Activated CD8-positive, alpha-beta T cell treated with anti-CD3 and anti-CD28 coated beads, Interleukin-2, amount 10 ng/mL, durations not matched to agents 7 days and 5 days (primary cell): Measurements from ENCODE around the gene E2F3. TPM values are rescaled to one million over a fixed set of nuclear protein-coding genes. Genes with fewer than 3 reads are reported as not detected.

ENCODE experiments used
- ATAC-seq: fragments of 150-1000 bp; cut with Tn5 transposase; one replicate; pipeline ENCODE4 v1.10.0; 2021; ENCODE audit warnings: moderate library complexity
- CTCF ChIA-PET: fragments of 350-600 bp; sonication (Branson Sonifier 250); formaldehyde crosslinking; loops from one replicate; lab custom pipeline; 2021; ENCODE audit warnings: antibody characterized with exemption; lab: Charles Lee
- POLR2A ChIA-PET: fragments of 350-600 bp; sonication (Branson Sonifier 250); formaldehyde crosslinking; loops from one replicate; lab custom pipeline; 2021; ENCODE audit warnings: antibody characterized with exemption; lab: Charles Lee
- DNase-seq: peaks from one replicate; pipeline ENCODE4 v3.0.0-alpha.2; 2020
- H3K27ac Mint-ChIP-seq: one replicate; pipeline ENCODE4 v1.8.0; 2021; ENCODE audit warnings: mild to moderate bottlenecking, mixed read lengths
- H3K27me3 Mint-ChIP-seq: one replicate; pipeline ENCODE4 v1.8.0; 2021; ENCODE audit warnings: low read depth, mixed read lengths
- H3K36me3 Mint-ChIP-seq: one replicate; pipeline ENCODE4 v1.8.0; 2021; ENCODE audit warnings: low read depth, mixed read lengths
- H3K4me1 Mint-ChIP-seq: one replicate; pipeline ENCODE4 v1.8.0; 2021; ENCODE audit warnings: low read depth, mixed read lengths
- H3K4me3 Mint-ChIP-seq: one replicate; pipeline ENCODE4 v1.8.0; 2021; ENCODE audit warnings: mild to moderate bottlenecking, mixed read lengths
- H3K9me3 Mint-ChIP-seq: one replicate; pipeline ENCODE4 v1.8.0; 2022; ENCODE audit warnings: mixed read lengths; ENCODE audit not compliant: insufficient read depth
- total RNA-seq, 2 experiments: library from RNA; stranded (reverse); gene quantifications; one replicate each; pipeline ENCODE4 v1.2.3, GENCODE V29; 2021

E2F3 gene
- total RNA-seq, 2 experiments from 2014 or later, result 26.7 to 27.4 TPM

DNA sequence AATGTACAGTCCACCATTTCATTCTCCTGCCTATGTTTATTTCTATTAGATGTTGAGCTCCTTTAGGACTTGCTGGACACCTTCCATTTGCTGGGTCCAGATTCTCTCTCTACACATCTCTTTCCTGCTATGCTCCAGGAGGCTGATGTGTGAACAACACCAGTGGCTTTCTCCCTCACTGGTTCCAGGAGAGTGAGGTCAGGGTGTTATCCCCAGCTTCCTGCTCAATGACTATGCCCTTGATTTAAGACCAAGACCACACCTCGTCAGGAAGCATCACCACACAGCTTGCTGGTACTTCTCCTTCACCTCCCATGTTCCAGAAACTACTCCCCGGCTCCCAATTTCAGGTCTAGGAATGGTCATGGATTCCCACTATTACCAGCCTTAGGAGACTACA, 31.3 kb upstream of the E2F3 start:
- no peaks in the 10 kb centered on the region for H3K9me3 Mint-ChIP-seq
- DNase-seq (peak; percentile 21), ATAC-seq (no peak)
- H3K4me1 Mint-ChIP-seq, result peaks cover 56% of the 10 kb centered on the region
- H3K27ac Mint-ChIP-seq, result peak overlapping the region; percentile 51
- peaks cover 15% of the 10 kb centered on the region for H3K36me3 Mint-ChIP-seq
- POLR2A ChIA-PET, result interaction anchor here (1.0 to 6.4 kb wide), 4 partner anchors 8 to 50 kb away, joined by 3 to 110 read pairs (median 23); no protein-coding TSS in a partner anchor
- CTCF ChIA-PET, result interaction anchor here (0.9 to 2.2 kb wide), 3 partner anchors 29 to 43 kb away, joined by 3 to 9 read pairs (median 4); no protein-coding TSS in a partner anchor
- H3K4me3 Mint-ChIP-seq, result no peak overlapping the region
- H3K27me3 Mint-ChIP-seq, result no peaks in the 10 kb centered on the region

DNA sequence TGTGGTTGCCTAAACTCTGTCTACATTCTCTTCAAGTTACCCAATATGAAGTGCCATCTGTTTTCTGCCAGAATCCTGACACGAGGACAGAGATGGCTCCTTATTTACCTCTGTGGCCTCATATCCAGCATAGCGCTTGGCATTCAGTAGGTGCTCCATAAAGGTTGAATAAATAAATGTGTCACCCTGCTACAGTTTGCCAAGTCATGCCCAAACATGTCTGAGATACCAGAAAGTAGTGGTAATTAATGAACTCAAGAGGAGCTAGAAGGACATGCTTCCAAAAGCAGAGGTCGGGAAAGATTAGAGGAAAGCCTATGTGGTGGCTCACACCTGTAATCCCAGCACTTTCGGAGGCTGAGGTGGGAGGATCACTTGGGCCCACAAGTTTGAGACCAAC, 30.9 kb upstream of the E2F3 start:
- ChIA-PET CTCF (interaction anchor here (0.9 to 2.2 kb wide), 3 partner anchors 29 to 43 kb away, joined by 3 to 9 read pairs (median 4); no protein-coding TSS in a partner anchor), POLR2A (interaction anchor here (6.4 kb wide), 1 partner anchor 51 kb away, joined by 110 read pairs; no protein-coding TSS in a partner anchor)
- Mint-ChIP-seq H3K4me3 (no peak overlapping the region), H3K36me3 (peaks cover 15% of the 10 kb centered on the region), H3K27me3 (no peaks in the 10 kb centered on the region), H3K27ac (no peak overlapping the region), H3K9me3 (no peaks in the 10 kb centered on the region), H3K4me1 (peaks cover 52% of the 10 kb centered on the region)
- no peak for ATAC-seq
- DNase-seq, result no peak

DNA sequence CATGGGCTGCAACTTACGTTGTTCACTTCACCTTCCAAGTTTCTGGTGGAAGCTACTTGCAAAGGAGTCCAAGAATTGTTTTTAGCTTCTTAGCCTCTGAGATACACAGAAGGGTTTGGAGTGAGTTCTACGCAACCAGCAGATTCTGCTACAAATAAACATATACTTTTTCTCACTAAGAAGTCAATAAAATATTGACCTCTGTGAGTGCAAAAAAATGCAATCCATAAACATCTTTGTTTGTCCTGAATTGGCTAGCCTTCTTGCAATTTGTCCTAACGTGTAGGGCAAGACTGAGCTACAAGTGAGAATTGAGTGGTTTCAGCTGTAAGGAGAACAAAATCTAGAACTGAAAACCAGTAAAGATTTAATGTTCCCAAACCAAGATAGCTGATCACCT, 26.2 kb upstream of the E2F3 start:
- H3K27me3 Mint-ChIP-seq, result no peaks in the 10 kb centered on the region
- POLR2A ChIA-PET, result interaction anchor here (1.1 to 6.2 kb wide), 4 partner anchors 9 to 55 kb away, joined by 3 to 34 read pairs (median 6); partner anchors contain the start of gene E2F3
- no peak for ATAC-seq
- CTCF ChIA-PET, result interaction anchor here (1.7 to 4.7 kb wide), 3 partner anchors 8 to 29 kb away, joined by 6 to 22 read pairs (median 8); no protein-coding TSS in a partner anchor
- H3K27ac Mint-ChIP-seq, result no peak overlapping the region
- no peaks in the 10 kb centered on the region for H3K9me3 Mint-ChIP-seq
- peaks cover 6% of the 10 kb centered on the region for H3K36me3 Mint-ChIP-seq
- H3K4me1 Mint-ChIP-seq, result peaks cover 28% of the 10 kb centered on the region
- no peak overlapping the region for H3K4me3 Mint-ChIP-seq
- DNase-seq, result no peak

DNA sequence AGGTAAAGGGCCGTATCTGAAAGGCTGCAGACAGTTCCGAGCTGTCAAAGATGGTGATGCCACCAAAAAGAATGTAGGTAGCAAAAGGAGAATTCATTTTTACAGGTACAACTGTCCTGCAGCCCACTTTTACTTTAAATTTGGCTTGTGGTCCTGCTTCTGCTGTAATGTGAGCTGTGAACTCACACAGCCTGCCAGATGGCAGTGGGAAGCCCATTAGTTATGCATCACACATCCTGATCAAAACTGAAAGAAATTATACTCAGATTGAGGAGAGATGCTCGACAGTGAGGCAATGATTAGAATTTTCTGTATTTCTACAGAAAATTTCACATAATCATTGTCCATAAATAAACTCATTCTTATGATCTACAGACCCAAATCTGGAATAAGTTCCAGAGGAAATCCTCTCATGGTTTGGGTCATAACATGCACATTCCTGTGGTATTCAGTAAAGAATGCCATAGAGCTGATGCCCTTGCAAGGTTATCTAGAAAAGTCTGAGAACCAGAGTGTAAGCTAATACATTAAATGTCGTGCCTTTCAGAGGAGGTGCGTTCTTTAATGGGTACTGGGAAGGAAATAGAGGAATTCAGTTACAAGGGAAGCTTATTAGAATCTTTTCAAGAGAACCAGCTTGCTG, 23.9 kb upstream of the E2F3 start:
- ChIA-PET POLR2A (interaction anchor here (0.6 to 6.2 kb wide), 4 partner anchors 11 to 1285 kb away, joined by 3 to 34 read pairs (median 6); no protein-coding TSS in a partner anchor), CTCF (interaction anchor here (1.0 to 4.7 kb wide), 6 partner anchors 10 to 58 kb away, joined by 3 to 22 read pairs (median 4); no protein-coding TSS in a partner anchor)
- peaks cover 22% of the 10 kb centered on the region for H3K4me1 Mint-ChIP-seq
- H3K4me3 Mint-ChIP-seq, result no peak overlapping the region
- ATAC-seq (no peak), DNase-seq (no peak)
- no peaks in the 10 kb centered on the region for H3K9me3 Mint-ChIP-seq
- H3K27ac Mint-ChIP-seq, result no peak overlapping the region
- H3K36me3 Mint-ChIP-seq, result no peaks in the 10 kb centered on the region
- H3K27me3 Mint-ChIP-seq, result no peaks in the 10 kb centered on the region

DNA sequence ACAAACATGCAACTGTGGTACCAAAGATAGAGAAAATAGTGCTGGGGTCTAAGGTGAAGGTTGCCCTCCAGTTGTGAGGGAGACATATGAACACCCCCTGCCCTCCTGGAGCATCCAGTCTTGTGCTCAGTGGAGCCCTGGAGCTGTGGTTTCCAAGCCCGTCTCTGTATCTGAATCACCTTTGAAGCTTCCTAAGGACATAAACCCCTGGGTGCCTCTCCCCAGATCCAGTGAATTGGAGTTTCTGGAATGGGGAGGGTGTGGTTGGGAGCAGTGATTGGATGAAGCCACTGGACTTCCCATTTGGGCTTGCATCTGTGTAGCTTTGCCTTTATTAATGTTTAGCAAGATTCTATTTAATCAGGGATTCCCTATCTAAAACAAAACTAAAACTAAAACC, 22.4 kb upstream of the E2F3 start:
- DNase-seq, result no peak
- ChIA-PET POLR2A (interaction anchor here (0.7 to 6.2 kb wide), 3 partner anchors 9 to 59 kb away, joined by 3 to 34 read pairs (median 8); no protein-coding TSS in a partner anchor), CTCF (interaction anchor here (1.3 to 4.7 kb wide), 4 partner anchors 9 to 60 kb away, joined by 3 to 22 read pairs (median 8); no protein-coding TSS in a partner anchor)
- no peak overlapping the region for H3K4me3 Mint-ChIP-seq
- no peaks in the 10 kb centered on the region for H3K36me3 Mint-ChIP-seq
- H3K27me3 Mint-ChIP-seq, result no peaks in the 10 kb centered on the region
- H3K4me1 Mint-ChIP-seq, result peaks cover 22% of the 10 kb centered on the region
- no peak for ATAC-seq
- no peaks in the 10 kb centered on the region for H3K9me3 Mint-ChIP-seq
- no peak overlapping the region for H3K27ac Mint-ChIP-seq

DNA sequence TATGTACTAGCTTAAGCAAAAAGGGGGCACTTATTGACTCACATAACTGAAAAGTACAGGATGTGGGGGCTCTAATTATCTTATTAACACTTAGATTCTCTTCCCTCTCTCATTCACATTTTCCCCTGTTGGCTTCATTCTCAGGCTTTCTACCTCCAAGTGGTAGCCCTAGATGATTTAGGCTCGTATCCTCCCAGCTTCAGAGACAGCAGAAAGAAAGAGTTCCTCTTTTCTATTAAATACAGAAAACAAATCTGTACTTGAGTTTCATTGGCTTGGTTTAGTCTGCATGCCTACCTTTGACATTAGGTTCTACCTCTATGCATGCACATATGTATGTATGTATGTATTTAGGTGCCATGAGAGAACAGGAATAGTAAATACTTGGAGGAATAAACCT, 15.5 kb upstream of the E2F3 start:
- POLR2A ChIA-PET, result interaction anchor here (1.1 kb wide), 1 partner anchor 18 kb away, joined by 3 read pairs; no protein-coding TSS in a partner anchor

DNA sequence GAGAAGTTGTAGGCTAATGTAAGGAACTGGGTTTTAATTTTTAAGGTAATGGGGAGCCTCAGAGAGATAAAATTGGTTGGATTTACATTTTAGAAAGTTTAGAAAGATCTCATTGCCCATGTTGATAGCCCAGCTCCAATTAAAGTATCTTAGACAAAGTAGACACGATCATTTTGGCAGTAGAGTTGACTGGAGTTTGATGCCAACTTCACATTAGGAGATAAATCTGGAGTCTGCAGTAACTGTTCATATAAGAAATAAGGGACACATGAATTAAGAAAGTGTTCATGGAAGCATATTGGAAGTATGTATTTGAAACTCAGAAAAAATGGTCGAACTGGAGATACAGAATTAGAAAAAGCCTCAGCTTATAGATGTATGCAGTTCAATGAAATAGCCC, 12.6 kb upstream of the E2F3 start:
- ChIA-PET POLR2A (interaction anchor here (2.9 kb wide), 1 partner anchor 69 kb away, joined by 9 read pairs; no protein-coding TSS in a partner anchor), CTCF (interaction anchor here (1.6 kb wide), 1 partner anchor 11 kb away, joined by 9 read pairs; no protein-coding TSS in a partner anchor)
- no peak overlapping the region for H3K27ac Mint-ChIP-seq
- no peak for DNase-seq
- no peak for ATAC-seq
- no peaks in the 10 kb centered on the region for H3K27me3 Mint-ChIP-seq
- H3K4me1 Mint-ChIP-seq, result no peaks in the 10 kb centered on the region
- no peaks in the 10 kb centered on the region for H3K36me3 Mint-ChIP-seq
- H3K4me3 Mint-ChIP-seq, result no peak overlapping the region
- H3K9me3 Mint-ChIP-seq, result peaks cover 6% of the 10 kb centered on the region

More for the DNA sequence above, 15.5 kb upstream of the E2F3 start:
- no peak overlapping the region for H3K4me3 Mint-ChIP-seq
- H3K9me3 Mint-ChIP-seq, result peaks cover 6% of the 10 kb centered on the region
- CTCF ChIA-PET, result interaction anchor here (1.4 kb wide), 1 partner anchor 19 kb away, joined by 4 read pairs; no protein-coding TSS in a partner anchor
- H3K27me3 Mint-ChIP-seq, result no peaks in the 10 kb centered on the region
- ATAC-seq, result no peak
- no peaks in the 10 kb centered on the region for H3K4me1 Mint-ChIP-seq
- no peak overlapping the region for H3K27ac Mint-ChIP-seq
- no peaks in the 10 kb centered on the region for H3K36me3 Mint-ChIP-seq
- no peak for DNase-seq

DNA sequence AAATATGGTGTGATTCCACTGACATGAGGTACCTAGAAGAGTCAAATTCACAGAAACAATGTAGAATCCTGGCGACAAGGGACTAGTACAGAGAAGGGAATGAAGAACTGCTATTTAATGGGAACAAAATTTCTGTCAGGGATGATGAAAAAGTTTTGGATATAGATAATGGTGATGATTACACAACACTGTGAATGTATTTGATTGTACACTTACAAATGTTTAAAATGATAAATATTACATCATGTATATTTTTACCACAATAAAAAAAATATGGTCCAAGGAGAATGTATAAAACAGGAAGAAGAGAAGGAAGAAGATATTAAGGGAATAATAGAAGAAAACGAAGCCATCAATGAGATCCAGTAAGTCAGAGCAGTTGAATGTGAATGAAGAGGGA, 8.4 kb upstream of the E2F3 start:
- Mint-ChIP-seq H3K27ac (no peak overlapping the region), H3K27me3 (no peaks in the 10 kb centered on the region), H3K4me1 (peaks cover 3% of the 10 kb centered on the region), H3K9me3 (peaks cover 6% of the 10 kb centered on the region), H3K36me3 (peaks cover 2% of the 10 kb centered on the region), H3K4me3 (no peak overlapping the region)
- no peak for ATAC-seq
- ChIA-PET POLR2A (no interaction called here), CTCF (interaction anchor here (1.3 kb wide), 1 partner anchor 73 kb away, joined by 3 read pairs; no protein-coding TSS in a partner anchor)
- DNase-seq, result no peak

DNA sequence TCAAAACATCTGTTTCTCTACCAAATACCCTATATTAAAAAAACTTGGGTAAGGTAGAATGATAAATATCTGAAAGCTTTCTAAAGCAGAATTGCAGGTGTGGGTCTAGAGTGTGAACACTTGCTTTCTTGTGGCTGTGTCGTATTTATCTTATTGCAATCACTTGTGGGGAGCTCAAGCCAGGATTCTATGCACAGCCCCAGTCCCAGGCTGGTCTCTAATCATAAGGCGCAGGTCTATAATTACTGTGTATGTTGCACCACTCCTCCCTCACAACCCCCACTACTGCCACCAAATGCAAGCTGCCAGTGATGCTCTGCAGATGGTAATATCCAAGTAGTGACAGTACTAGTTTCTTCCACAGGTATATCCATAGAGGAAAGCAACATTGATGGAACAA, 2.2 kb upstream of the E2F3 start:
- Mint-ChIP-seq H3K4me3 (no peak overlapping the region), H3K4me1 (peaks cover 26% of the 10 kb centered on the region), H3K36me3 (peaks cover 10% of the 10 kb centered on the region), H3K27me3 (no peaks in the 10 kb centered on the region), H3K9me3 (no peaks in the 10 kb centered on the region), H3K27ac (peak overlapping the region; percentile 11)
- DNase-seq, result no peak
- no peak for ATAC-seq
- CTCF ChIA-PET, result interaction anchor here (1.0 to 3.0 kb wide), 9 partner anchors 10 to 273 kb away, joined by 3 to 10 read pairs (median 4); no protein-coding TSS in a partner anchor
- POLR2A ChIA-PET, result interaction anchor here (1.7 to 5.7 kb wide), 2 partner anchors 34 to 80 kb away, joined by 5 to 89 read pairs; no protein-coding TSS in a partner anchor

DNA sequence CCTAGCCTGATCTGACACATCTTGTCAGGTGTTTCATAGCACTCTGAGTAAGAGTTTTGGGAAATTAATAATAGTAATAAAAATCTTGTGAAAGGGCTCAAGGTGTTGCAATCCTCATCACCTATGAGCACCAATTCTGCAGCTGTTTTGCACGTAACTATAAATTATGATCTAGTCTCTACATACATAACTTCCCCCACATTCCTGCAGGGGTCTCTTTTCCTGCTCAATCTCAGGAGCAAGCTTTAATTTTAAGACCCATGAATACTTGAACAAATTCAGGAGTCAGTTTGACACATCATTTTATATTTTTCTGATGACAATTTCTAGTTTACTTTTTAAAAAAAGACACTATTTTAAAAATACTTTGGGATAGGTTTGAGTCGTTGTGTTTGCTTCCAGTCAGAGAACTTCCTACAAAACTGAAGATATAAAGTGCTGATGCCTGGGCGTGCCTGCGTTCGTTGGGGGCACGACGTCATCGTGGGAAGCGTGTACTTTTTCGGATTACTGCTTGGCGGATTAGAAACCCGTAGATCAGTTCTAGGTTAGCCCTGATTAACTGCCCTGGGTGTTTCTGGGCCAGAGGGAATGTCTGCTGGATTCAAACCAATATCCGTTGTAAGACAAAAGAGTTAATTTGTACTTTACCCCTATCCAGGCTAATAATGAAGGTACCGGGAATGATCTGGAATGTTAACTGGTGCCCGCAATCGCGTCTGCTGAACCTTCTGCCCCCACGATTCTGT, 1.0 kb upstream of the E2F3 start:
- Mint-ChIP-seq H3K9me3 (no peaks in the 10 kb centered on the region), H3K27me3 (no peaks in the 10 kb centered on the region), H3K4me1 (peaks cover 32% of the 10 kb centered on the region), H3K4me3 (peak overlapping the region; percentile 86), H3K27ac (peak overlapping the region; percentile 98), H3K36me3 (peaks cover 15% of the 10 kb centered on the region)
- ChIA-PET POLR2A (interaction anchor here (0.9 to 5.7 kb wide), 8 partner anchors 24 to 122 kb away, joined by 3 to 89 read pairs (median 5); no protein-coding TSS in a partner anchor), CTCF (interaction anchor here (1.2 to 3.0 kb wide), 9 partner anchors 9 to 188 kb away, joined by 3 to 10 read pairs (median 7); no protein-coding TSS in a partner anchor)
- ATAC-seq (no peak), DNase-seq (peak; percentile 59)

DNA sequence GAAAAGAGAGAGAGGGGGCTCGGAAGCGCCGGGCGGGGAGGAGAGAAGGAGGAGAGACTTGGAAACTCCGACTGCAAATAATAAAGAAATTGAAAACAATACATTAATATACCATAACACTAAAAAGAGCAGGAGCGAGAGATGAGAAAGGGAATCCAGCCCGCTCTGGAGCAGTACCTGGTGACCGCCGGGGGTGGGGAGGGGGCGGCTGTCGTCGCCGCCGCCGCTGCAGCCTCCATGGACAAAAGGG, 338 bp downstream of the E2F3 start:
- DNase-seq (no peak), ATAC-seq (no peak)
- ChIA-PET CTCF (no interaction called here), POLR2A (interaction anchor here (0.5 to 5.7 kb wide), 6 partner anchors 28 to 190 kb away, joined by 3 to 89 read pairs (median 6); partner anchors contain the start of gene CDKAL1)
- peaks cover 41% of the 10 kb centered on the region for H3K4me1 Mint-ChIP-seq
- peak overlapping the region; percentile 86 for H3K4me3 Mint-ChIP-seq
- no peaks in the 10 kb centered on the region for H3K27me3 Mint-ChIP-seq
- H3K36me3 Mint-ChIP-seq, result peaks cover 26% of the 10 kb centered on the region
- peak overlapping the region; percentile 98 for H3K27ac Mint-ChIP-seq
- H3K9me3 Mint-ChIP-seq, result no peaks in the 10 kb centered on the region
